ENCODE measurements around the gene ASS1.

ASS1 gene

DNA sequence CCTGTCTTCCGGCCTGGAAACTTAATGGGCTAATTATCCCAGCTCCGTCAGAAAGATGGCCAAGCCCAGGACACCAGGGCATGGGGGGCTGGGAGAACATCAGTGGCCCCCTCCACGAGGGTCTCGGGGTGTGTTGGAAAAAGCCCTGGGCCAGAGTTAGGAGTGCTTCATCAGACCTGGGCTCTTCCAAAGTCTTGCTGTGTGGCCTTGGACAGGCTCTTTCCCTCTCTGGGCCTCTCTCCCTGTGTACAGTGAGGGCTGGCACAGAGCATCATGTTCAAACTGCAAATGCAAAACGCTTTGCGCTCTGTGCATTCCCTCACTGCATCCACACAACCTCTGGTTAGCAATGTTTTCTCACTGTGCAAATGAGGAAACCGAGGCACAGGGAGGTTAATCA lies 48.3 kb downstream of the ASS1 start:
- no peak for TF ChIP-seq ZFX (IDR thresholded peaks at IDR 0.05; ENCODE audit: borderline replicate concordance)
- no peak overlapping the region for H3K27ac ChIP-seq

DNA sequence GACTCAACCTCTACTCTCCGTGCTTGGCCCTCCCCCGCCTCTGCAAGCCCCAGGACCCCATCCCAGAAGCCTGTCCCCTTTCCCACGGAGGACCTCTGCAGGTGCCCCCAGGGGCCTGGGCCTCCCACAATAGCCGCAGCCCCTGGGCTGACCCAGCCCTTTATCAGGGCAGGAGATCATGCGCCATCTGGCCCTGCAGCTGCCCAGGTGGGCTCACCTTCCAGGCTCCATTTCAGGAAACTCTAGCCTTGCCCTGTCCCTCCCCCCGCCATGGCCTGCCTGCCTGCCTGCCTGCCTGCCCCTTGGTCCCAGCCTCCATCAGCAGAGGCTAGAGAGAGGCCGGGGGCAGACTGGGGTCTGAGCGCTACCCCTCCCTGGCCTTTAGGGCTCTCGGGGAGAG lies 48.7 kb downstream of the ASS1 start:
- TF ChIP-seq ZFX (IDR thresholded peaks at IDR 0.05; ENCODE audit: borderline replicate concordance), result no peak
- TF ChIP-seq, protein P1, sequence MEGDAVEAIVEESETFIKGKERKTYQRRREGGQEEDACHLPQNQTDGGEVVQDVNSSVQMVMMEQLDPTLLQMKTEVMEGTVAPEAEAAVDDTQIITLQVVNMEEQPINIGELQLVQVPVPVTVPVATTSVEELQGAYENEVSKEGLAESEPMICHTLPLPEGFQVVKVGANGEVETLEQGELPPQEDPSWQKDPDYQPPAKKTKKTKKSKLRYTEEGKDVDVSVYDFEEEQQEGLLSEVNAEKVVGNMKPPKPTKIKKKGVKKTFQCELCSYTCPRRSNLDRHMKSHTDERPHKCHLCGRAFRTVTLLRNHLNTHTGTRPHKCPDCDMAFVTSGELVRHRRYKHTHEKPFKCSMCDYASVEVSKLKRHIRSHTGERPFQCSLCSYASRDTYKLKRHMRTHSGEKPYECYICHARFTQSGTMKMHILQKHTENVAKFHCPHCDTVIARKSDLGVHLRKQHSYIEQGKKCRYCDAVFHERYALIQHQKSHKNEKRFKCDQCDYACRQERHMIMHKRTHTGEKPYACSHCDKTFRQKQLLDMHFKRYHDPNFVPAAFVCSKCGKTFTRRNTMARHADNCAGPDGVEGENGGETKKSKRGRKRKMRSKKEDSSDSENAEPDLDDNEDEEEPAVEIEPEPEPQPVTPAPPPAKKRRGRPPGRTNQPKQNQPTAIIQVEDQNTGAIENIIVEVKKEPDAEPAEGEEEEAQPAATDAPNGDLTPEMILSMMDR (IDR thresholded peaks at IDR 0.05), result no peak
- H3K27ac ChIP-seq, result no peak overlapping the region

DNA sequence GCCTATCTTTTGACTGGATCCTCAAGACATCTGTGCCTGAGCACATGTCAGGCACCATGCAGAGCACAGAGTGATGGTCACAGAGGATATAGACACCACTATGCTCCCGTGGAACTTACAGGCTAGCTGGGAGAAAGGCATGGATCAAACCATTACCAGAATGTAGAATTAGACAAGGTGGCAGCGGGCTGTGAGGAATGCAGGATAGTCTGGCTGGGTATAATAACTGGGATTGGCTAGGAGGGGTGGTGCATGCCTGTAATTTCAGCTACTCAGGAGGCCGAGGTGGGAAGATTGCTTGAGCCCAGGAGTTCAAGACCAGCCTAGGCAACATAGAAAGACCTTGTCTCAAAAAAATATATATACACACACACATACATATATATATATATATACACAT lies 50.3 kb downstream of the ASS1 start:
- TF ChIP-seq ZFX (IDR thresholded peaks at IDR 0.05; ENCODE audit: borderline replicate concordance), result no peak
- TF ChIP-seq, protein P1 (IDR thresholded peaks at IDR 0.05), result no peak
- no peak overlapping the region for H3K27ac ChIP-seq

DNA sequence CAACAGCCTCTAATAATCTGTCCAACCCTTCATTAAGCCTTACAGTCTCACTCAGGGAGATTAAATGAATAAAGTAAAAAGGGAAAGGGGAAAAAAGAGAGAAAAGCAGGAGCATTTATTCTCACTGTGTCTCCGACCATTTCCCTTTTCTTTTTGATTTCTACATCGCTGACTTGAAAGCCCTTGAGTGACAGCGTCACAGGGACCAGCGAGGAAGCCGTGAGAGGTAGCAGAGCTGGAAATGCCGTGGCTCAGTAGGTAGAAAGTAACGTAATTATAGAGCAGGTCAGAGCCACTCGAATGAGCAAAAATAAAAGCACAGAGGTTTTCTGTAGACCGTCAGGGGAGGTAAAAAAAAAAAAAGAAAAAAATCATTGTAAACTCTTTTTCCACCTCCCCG lies 52.4 kb downstream of the ASS1 start:
- no peak overlapping the region for H3K27ac ChIP-seq
- no peak for TF ChIP-seq ZFX (IDR thresholded peaks at IDR 0.05; ENCODE audit: borderline replicate concordance)
- TF ChIP-seq, protein P1 (IDR thresholded peaks at IDR 0.05), result no peak

DNA sequence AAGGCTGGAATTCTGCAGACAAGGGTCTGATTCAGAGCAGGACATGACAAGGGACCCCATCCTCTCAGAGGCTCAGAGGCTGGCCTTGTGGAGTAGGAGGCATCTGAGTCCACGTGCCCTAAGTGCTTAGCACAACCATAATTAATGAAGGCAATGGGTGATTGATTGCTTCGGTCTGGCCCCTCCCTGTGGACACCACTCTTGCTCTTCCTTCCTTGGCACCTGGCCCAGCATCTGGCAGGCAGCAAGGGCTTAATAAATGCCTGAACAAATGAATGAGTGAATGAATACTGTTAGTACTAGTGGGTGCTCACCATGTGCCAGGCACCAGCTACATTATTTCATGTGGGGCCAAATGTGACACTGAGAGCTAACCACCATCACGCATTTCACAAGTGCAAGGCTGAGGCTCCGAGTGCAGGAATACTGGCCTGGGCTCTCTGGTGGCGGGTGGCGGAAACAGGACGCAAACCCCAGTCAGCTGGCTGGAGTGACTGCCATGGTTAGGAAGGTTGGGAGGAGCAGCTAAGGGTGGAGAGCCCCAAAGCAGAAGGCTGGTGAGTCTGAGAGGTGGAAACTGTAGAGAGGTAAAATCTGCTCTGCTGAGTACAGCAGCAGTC lies 53.6 kb downstream of the ASS1 start:
- H3K27ac ChIP-seq, result no peak overlapping the region
- TF ChIP-seq, protein P1 (IDR thresholded peaks at IDR 0.05), result no peak
- no peak for TF ChIP-seq ZFX (IDR thresholded peaks at IDR 0.05; ENCODE audit: borderline replicate concordance)

DNA sequence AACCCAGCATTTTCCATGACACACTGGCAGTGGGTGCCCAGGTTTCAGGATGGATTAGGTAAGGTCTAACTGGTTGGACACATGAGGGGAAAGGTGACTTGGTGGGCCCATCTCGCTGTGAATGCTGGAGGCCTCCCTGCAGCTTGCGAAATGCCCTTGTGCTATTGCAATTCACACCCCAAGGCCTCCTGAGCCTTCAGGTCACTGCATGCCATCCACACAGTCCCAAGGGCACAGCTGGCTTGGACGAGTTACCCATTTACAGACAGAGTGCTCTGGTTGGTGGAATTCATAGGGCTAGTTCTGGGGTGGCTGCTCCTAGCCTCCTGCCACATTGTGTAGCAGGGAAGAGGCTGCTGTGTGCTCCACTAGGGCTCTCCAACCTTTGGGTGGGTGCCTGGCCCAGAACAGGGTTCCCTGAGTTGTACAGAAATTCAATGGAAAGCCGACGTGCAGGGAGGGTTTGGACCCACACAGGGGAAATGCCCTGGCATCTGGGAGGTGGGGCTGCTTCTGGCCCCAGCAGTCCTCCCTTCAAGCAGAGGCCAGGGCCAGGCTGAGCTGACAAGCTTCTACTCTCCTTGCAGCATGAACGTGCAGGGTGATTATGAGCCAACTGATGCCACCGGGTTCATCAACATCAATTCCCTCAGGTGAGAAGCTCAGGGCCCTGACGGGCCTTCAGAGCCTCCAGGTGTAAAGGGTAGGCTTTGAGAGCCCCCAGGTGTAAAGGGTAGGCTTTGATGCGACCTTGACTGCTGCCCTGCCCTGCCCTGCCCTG lies 54.3 kb downstream of the ASS1 start:
- TF ChIP-seq, protein P1 (IDR thresholded peaks at IDR 0.05), result no peak
- TF ChIP-seq ZFX (IDR thresholded peaks at IDR 0.05; ENCODE audit: borderline replicate concordance), result no peak
- peak overlapping the region; percentile 45 for H3K27ac ChIP-seq

DNA sequence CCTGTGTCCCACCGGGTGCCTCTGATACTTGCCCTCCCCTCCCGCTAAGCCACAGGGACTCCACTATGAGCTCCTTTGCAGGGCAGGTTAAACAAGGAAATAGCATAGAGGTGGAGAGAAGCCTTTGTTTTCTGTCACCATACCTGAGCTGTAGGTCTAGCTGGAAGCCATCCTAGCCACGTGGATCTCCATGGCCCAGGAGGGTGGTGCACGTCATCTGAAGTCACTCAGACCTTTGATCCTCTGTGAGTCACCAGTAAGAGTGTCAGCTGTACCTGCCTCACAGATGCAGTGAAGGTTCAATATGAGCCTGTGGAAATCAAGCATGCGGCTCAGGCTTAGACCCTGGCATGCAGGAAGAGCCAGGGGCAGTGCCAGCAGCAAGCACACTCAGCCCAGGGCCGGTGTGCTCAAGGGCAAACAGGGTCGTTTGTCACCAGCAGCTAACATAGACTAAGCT lies 55.1 kb downstream of the ASS1 start:
- peak overlapping the region; percentile 45 for H3K27ac ChIP-seq
- TF ChIP-seq, protein P1 (IDR thresholded peaks at IDR 0.05), result no peak
- no peak for TF ChIP-seq ZFX (IDR thresholded peaks at IDR 0.05; ENCODE audit: borderline replicate concordance)
